Brain microvascular endothelial cell (primary cell): ENCODE results near the gene NCS1.

Source experiments
- DNase-seq: peaks from one replicate; pipeline ENCODE4 v3.0.0-alpha.2; 2020
- H3K27ac ChIP-seq: fragments of 250-450 bp; sonication (Bioruptor Pico); 2 replicates; pipeline ENCODE4 v1.5.1; 2020; ENCODE audit warnings: mild to moderate bottlenecking, moderate library complexity
- H3K27me3 ChIP-seq: fragments of 250-450 bp; sonication (Bioruptor Pico); replicated peaks from 2 replicates; pipeline ENCODE4 v1.5.1; 2020; ENCODE audit warnings: mild to moderate bottlenecking
- H3K36me3 ChIP-seq: fragments of 250-450 bp; sonication (Bioruptor Pico); replicated peaks from 2 replicates; pipeline ENCODE4 v1.5.1; 2020; ENCODE audit warnings: mild to moderate bottlenecking
- H3K4me3 ChIP-seq: 2 replicates; pipeline ENCODE4 v1.5.1; 2011; ENCODE audit warnings: low read depth, mild to moderate bottlenecking, control low read depth, low read length, moderate library complexity
- in situ Hi-C: cut with HindIII; loops from 2 replicates; pipeline ENCODE4 v1.10.0; 2017; ENCODE audit warnings: low sequenced_read_pairs, low pct_ligation_motif_present
- TF ChIP-seq, protein P1 (sequence below): IDR thresholded peaks from 2 replicates; pipeline ENCODE4 v1.5.1; 2011; ENCODE audit warnings: low read depth, mild to moderate bottlenecking, moderate library complexity, low read length, control low read depth, inconsistent platforms; ENCODE audit errors: missing control alignments

The NCS1 gene

DNA sequence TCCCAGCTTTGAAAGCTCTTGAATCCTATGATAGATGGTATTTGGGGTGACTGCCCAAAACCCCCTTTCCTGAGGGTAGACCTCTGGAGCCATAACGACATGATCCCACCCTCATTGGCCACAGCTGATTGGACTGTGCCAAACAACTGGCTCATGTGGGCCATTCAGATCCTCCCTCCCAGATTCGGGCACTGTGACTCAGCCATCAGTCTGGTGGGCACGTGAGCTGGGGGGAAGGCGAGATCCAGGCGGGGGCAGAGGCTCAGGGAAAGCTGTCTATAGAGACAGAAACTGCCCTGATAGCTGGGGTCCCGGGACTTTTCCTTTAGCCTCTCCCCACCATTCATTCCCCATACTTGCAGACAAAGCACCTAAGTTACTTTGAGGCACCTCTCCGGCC is 15.1 kb upstream of the NCS1 start:
- H3K4me3 ChIP-seq = no peak overlapping the region
- no peaks in the 10 kb centered on the region for H3K36me3 ChIP-seq
- no peak overlapping the region for H3K27ac ChIP-seq
- in situ Hi-C loops = no loop called here
- H3K27me3 ChIP-seq = no peaks in the 10 kb centered on the region
- TF ChIP-seq, protein P1, sequence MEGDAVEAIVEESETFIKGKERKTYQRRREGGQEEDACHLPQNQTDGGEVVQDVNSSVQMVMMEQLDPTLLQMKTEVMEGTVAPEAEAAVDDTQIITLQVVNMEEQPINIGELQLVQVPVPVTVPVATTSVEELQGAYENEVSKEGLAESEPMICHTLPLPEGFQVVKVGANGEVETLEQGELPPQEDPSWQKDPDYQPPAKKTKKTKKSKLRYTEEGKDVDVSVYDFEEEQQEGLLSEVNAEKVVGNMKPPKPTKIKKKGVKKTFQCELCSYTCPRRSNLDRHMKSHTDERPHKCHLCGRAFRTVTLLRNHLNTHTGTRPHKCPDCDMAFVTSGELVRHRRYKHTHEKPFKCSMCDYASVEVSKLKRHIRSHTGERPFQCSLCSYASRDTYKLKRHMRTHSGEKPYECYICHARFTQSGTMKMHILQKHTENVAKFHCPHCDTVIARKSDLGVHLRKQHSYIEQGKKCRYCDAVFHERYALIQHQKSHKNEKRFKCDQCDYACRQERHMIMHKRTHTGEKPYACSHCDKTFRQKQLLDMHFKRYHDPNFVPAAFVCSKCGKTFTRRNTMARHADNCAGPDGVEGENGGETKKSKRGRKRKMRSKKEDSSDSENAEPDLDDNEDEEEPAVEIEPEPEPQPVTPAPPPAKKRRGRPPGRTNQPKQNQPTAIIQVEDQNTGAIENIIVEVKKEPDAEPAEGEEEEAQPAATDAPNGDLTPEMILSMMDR = no peak
- DNase-seq = no peak

DNA sequence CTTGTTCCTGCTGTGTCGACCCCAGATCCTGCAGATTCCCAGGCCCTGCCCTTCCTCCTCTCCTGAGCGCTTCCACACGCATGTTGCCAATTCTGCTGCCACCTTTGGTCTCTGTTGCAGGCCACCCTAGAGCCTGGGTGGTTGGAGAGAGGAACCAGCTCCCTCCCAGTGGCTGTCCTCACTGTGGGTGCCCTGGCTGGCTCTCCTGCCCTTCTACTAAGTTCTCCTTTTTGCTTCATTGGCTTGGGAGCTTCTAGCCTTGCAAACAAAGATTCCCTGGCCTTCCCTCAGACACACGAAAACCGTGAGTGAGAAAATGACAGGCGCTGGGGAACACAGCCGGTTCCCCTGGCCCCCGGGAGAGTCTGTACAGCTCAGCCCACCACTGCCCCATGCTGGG is 14.2 kb upstream of the NCS1 start:
- in situ Hi-C loops = no loop called here
- no peak for DNase-seq

DNA sequence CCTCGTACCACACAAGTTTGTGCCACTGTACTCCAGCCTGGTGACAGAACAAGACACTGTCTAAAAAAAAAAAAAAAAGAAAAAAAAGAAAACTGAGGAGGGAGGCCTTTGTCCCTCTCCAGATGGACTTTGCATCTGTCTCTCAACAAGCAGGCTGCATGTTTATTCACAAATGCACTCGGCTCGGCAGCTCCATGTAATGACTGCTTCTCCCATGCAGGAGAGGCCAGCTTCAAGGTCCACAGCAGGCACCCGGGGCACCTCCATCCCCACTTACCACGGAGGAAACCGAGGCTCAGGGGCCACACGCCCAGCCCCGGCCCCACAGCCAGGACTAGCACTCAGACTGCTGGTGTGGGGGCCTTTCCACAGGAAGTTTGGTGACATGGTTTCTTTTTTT is 13.1 kb upstream of the NCS1 start:
- TF ChIP-seq, protein P1 = no peak
- no peak for DNase-seq
- no peaks in the 10 kb centered on the region for H3K27me3 ChIP-seq
- H3K27ac ChIP-seq = no peak overlapping the region
- in situ Hi-C loops = no loop called here
- H3K4me3 ChIP-seq = no peak overlapping the region
- no peaks in the 10 kb centered on the region for H3K36me3 ChIP-seq

More for the DNA sequence above, 14.2 kb upstream of the NCS1 start:
- Histone ChIP-seq H3K36me3 (no peaks in the 10 kb centered on the region), H3K27ac (no peak overlapping the region), H3K27me3 (no peaks in the 10 kb centered on the region), H3K4me3 (no peak overlapping the region)
- TF ChIP-seq, protein P1 = no peak

DNA sequence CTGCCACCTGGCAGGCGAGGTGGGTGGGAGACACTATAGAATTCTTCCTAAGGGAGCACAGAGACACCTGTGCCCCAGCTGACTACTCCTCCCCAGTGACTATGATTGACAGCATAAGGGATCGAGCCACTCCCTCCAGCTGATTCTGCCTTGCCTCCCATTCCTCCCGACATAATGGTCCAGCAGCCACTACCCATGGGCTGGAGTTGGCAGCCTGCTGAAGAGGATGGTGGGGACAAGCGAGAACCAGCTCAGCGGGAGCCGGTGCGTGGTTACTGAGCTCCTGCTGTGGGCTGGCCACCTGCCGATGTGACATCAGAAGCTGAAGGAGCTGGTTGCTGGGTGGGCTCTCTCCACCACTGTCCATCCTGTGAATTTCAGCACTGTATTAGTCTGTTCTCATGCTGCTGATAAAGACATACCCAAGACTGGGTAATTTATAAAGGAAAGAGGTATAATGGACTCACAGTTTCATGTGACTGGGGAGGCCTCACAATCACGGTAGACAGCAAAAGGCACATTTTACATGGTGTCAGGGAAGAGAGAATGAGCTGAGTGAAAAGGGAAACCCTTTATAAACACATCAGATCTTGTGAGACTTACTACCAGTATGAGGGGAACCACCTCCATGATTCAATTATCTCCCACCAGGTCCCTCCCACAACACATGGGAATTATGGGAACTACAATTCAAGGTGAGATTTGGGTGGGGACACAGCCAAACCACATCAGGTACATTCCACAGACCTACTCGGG is 12.1 kb upstream of the NCS1 start:
- Histone ChIP-seq H3K4me3 (no peak overlapping the region), H3K27me3 (no peaks in the 10 kb centered on the region), H3K27ac (no peak overlapping the region), H3K36me3 (no peaks in the 10 kb centered on the region)
- in situ Hi-C loops = no loop called here
- DNase-seq = no peak
- TF ChIP-seq, protein P1 = no peak

DNA sequence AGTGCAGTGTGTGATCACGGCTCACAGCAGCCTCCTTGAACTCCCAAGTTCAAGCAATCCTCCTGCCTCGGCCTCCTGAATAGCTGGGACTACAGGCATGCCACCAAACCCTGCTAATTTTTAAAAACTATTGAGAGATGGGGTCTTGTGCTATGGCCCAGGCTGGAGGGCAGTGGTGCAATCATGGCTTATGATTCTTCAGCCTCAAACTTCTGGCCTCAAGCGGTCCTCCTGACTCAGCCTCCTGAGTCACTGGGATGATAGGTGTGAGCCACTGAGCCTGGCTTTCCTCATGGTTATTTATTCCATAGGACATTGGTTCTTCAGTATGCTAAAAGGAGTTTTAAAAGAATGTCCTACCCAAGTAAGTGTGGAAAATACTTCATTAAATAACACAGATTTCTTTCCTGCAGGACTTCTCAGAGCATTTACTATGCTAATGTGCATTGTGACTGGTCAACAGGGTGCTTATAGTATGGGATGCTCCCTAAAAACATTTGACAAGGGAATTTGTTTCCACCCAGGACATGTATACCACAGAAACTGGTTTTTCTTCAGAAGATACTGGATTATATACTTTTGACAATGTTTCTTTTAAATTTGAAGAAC is 11.2 kb upstream of the NCS1 start:
- H3K4me3 ChIP-seq = no peak overlapping the region
- TF ChIP-seq, protein P1 = no peak
- H3K36me3 ChIP-seq = no peaks in the 10 kb centered on the region
- in situ Hi-C loops = no loop called here
- DNase-seq = no peak
- no peak overlapping the region for H3K27ac ChIP-seq
- H3K27me3 ChIP-seq = no peaks in the 10 kb centered on the region
